ENCODE measurements around the gene FGFR3.

The FGFR3 gene

DNA sequence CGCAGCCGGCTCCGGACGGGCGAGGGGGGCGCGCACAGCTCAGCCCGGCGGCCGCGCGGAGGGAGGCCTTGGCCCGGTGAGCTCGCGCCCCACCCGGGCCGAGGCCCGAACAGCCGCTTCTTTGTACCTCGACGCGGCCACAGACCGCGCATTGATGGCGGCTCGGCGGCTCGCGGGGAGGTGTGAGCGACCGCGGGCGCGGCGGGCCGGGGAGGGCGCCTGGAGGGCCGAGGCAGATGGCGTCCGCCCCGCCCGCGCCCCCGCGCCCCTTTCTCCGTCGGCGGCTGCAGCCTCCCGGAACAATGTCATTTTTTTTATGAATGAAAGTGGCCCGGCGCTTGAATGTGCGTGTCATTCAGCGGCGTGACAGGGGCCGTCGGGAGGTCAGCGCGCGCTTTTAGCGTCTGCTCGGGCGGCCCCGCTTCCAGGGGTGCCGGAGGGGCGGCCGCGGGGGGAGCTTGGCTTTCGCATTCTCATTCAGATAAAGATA is 1.8 kb downstream of the FGFR3 start:
- DNase-seq (ENCODE audit: low read depth): peak; percentile 41
- no peak overlapping the region for H3K4me3 ChIP-seq (ENCODE audit: low read depth, low read length)
- TF ChIP-seq MYC (IDR thresholded peaks at IDR 0.05; ENCODE audit: low read depth, low read length): no peak
- no peak for TF ChIP-seq POLR2A (IDR thresholded peaks at IDR 0.05; ENCODE audit: extremely low read depth, insufficient read length)
- TF ChIP-seq, protein P1, sequence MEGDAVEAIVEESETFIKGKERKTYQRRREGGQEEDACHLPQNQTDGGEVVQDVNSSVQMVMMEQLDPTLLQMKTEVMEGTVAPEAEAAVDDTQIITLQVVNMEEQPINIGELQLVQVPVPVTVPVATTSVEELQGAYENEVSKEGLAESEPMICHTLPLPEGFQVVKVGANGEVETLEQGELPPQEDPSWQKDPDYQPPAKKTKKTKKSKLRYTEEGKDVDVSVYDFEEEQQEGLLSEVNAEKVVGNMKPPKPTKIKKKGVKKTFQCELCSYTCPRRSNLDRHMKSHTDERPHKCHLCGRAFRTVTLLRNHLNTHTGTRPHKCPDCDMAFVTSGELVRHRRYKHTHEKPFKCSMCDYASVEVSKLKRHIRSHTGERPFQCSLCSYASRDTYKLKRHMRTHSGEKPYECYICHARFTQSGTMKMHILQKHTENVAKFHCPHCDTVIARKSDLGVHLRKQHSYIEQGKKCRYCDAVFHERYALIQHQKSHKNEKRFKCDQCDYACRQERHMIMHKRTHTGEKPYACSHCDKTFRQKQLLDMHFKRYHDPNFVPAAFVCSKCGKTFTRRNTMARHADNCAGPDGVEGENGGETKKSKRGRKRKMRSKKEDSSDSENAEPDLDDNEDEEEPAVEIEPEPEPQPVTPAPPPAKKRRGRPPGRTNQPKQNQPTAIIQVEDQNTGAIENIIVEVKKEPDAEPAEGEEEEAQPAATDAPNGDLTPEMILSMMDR (IDR thresholded peaks at IDR 0.05; ENCODE audit: low read depth, low read length): no peak
- TF ChIP-seq, protein P2, sequence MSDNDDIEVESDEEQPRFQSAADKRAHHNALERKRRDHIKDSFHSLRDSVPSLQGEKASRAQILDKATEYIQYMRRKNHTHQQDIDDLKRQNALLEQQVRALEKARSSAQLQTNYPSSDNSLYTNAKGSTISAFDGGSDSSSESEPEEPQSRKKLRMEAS (IDR thresholded peaks at IDR 0.05; ENCODE audit: low read depth, low read length): no peak

DNA sequence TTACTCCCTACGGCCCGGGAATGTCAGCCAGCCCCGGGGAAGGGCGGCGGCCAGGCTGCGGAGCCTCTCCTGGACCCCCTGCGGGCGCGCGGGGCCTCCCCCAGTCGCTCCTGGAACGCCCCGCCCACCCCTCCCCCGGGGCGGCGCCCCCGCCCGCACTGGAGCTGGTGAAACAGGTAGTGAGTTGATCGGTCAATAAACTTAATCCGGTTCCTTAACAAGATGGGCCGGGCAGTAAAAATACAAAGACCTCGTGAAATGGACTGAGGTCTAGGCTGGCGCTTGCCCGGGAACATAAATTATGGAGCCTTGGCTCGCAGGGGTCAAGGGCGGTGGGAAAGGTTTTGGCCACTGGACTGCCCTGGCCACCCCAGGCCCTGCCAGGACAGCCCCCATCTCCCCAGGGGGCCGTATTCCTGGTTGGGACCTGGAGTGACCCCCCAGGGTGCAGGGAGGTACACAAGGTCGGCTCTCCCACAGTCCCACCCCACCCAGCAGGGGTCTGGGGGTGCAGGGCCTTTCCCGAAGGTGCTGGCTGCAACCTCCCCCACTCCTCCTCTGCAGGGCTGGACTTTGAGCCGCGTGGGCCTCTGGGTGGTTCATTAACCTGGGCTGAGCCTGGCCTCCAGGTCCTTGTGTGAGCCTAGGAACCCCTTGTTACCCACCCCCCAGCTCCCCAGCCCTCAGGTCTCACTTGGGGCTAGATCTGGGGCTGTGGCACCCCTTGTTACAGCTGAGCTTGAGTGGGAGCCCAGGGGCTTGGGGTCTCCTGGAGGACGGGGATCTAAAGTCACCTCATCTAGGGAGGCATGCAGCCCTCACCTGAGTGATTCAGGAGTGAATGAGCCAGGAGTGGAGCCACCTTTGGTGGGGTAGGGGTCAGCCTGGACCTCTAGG is 2.5 kb downstream of the FGFR3 start:
- no peak overlapping the region for H3K4me3 ChIP-seq (ENCODE audit: low read depth, low read length)
- DNase-seq (ENCODE audit: low read depth): peak; percentile 34

DNA sequence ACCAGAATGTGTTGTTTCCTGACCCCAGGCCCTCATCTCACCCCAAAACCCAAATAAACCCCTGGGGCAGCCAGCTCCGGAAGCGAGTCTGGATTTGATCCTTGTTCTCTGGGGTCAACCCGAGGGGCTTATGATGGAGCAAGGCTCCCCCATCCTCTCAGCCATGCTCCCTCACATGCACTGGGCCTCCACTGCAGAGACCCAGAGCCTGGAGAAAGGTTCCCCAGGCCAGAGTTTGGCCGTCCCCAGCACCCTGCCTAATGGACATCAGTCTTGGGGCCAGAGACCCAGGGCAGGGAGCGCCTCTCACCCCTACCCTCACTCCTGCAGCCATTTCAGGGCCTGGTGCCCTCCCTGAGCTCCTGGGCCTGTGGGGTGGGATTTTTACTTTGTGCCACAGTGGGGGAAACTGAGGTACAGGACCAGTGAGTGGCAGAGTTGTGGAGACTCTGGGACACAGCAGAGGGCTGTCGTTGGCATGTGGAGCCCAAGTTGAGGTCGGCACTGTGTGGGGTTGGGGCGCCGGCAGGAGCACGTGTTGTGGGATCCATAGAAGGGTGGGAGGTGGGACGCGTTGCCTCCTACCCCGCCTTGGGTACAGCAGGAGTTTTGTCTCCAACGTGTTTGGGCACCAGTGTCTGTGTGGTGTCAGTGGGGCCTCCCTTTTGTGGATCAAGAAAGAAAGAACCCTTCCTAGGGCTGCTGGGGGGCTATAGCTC is 3.6 kb downstream of the FGFR3 start:
- DNase-seq (ENCODE audit: low read depth): no peak
- H3K4me3 ChIP-seq (ENCODE audit: low read depth, low read length): no peak overlapping the region
- TF ChIP-seq, protein P2 (IDR thresholded peaks at IDR 0.05; ENCODE audit: low read depth, low read length): no peak

More for the DNA sequence above, 2.5 kb downstream of the FGFR3 start:
- TF ChIP-seq MYC (IDR thresholded peaks at IDR 0.05; ENCODE audit: low read depth, low read length) (no peak), POLR2A (IDR thresholded peaks at IDR 0.05; ENCODE audit: extremely low read depth, insufficient read length) (no peak)
- TF ChIP-seq, protein P1 (IDR thresholded peaks at IDR 0.05; ENCODE audit: low read depth, low read length): no peak

DNA sequence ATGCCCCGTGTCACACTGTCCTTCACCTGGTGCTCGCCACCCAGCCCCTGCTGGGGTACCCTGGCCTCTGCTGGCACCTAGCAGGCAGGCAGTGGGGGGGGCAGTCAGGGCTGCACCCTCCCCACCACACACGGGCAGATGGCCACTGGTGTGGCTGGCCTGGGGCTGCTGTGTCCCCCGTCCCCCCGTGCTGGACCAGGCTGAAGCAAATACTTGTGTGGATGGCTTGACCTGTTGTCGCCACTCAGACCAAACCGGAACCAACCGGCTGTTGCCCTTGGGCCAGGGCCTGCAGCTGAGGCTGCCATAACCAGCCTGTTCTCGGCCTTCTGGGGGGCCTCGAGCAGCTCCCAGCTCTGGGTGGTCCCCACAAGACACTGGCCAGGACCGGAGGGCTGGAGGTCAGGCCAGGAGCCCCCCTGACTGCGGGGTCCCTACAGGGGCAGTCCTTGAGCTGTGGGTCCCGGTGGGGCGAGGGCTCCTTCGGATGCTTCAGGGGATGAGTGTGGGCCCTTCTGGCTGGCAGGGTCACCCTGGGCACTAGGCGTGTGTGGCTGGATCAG is 4.3 kb downstream of the FGFR3 start:
- no peak overlapping the region for H3K4me3 ChIP-seq (ENCODE audit: low read depth, low read length)
- TF ChIP-seq, protein P2 (IDR thresholded peaks at IDR 0.05; ENCODE audit: low read depth, low read length): no peak
- DNase-seq (ENCODE audit: low read depth): no peak

DNA sequence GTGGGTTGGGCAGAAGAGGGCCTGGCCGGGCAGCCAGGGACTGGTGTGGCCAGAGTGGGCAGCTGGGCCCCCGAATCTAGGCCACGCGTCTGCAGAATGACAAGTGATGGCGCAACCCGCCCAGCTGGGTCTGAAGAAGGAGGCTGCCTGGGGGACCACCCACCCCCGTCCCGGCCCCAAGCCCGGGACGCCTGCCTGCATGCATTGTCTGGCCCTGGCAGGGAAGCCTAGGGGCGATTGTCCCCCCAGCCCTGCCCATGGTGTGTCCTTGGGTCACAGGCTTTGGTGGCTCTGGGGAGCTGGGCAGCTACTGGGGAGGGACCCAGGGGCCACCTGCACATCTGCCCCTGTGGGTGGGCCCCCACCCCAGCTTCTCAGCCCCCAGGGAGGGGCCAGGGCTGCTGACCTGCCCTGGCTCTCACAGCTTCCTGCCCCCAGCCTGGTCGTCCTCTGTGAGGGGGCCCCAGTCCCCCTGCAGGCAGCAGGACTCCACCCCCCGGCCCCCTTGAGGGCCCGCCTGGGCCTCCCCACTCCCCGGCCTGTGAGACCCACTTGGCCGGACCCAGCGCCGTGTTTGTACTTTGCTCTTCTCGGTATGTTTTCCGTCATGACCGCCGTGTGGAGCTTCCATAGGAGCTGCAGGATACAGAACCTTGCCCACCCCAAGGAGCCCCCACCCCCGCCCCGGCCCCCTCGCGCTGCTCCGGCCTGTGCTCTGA is 4.9 kb downstream of the FGFR3 start:
- peak; percentile 37 for DNase-seq (ENCODE audit: low read depth)
- TF ChIP-seq, protein P2 (IDR thresholded peaks at IDR 0.05; ENCODE audit: low read depth, low read length): no peak
- TF ChIP-seq MYC (IDR thresholded peaks at IDR 0.05; ENCODE audit: low read depth, low read length): no peak
- TF ChIP-seq POLR2A (IDR thresholded peaks at IDR 0.05; ENCODE audit: extremely low read depth, insufficient read length): no peak
- TF ChIP-seq, protein P1 (IDR thresholded peaks at IDR 0.05; ENCODE audit: low read depth, low read length): no peak
- no peak overlapping the region for H3K4me3 ChIP-seq (ENCODE audit: low read depth, low read length)

DNA sequence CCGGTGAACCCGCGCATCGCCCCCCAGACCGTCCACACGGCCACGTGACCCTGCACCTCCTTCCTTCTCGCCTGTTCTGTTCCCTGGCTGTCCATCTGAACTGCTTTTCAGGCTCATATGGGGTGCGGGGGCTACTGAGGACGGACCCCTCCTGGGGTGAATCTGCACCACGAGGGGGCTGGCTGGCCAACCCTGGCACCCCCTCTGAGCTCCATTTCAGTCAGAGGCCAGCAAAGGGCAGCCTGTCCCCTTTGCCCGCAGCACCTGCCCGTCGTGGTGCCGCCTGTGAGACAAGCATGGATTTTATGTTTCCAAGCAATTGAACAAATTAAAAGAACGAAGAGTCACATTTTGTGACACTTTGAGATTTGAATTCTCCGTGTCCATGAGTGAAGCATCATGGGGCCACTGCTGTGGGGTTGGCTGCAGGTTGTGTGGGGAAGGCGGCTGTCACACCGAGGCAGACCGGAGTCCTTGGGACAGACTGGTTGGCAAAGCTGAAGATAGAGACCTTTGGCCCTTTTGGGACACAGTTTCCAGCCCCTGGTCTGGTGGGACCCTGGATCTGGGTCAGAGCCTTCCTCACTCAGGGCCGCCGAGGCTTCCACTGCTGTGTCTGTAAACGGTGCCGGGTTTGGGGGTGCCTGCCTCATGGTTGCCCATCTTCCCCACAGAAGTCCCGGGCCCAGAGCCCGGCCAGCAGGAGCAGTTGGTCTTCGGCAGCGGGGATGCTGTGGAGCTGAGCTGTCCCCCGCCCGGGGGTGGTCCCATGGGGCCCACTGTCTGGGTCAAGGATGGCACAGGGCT is 5.7 kb downstream of the FGFR3 start:
- no peak overlapping the region for H3K4me3 ChIP-seq (ENCODE audit: low read depth, low read length)
- TF ChIP-seq, protein P2 (IDR thresholded peaks at IDR 0.05; ENCODE audit: low read depth, low read length): no peak
- TF ChIP-seq MYC (IDR thresholded peaks at IDR 0.05; ENCODE audit: low read depth, low read length): no peak
- TF ChIP-seq, protein P1 (IDR thresholded peaks at IDR 0.05; ENCODE audit: low read depth, low read length): no peak

More for the DNA sequence above, 5.7 kb downstream of the FGFR3 start:
- DNase-seq (ENCODE audit: low read depth): no peak

Data from NB4 (cell line).